ENCODE data around the gene FGF4.

The FGF4 gene

DNA sequence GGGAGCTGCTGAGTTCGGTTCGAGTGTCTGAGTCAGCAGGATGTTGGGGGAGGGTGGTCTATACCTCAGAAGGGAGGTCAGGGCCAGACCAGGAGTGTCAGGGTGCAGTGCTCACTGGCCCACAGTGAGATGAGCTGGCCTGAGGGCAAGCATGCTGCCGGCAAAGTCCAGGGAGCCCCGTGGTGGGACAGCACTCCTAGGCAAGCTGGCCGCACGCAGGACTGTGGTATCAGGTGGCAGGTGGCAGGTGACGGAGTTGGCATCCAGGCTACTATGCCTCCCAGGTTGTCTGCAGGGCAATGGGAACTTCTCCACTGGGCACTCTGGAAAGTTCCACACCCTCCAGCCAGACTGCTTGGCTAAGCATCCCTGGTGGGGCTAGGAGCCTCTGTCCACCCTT is 39.3 kb upstream of the FGF4 start:
- TF ChIP-seq CTCF (IDR thresholded peaks at IDR 0.05; ENCODE audit: control insufficient read depth, insufficient read depth, low read depth, low read length, missing control alignments): no peak

GRCh38 chr11:69813839-69814238 is 38.7 kb upstream of the FGF4 start:
- DNase-seq (ENCODE audit: low read depth): no peak
- no peak overlapping the region for H3K4me3 ChIP-seq (ENCODE audit: control insufficient read depth, low read depth, low read length)
- TF ChIP-seq CTCF (IDR thresholded peaks at IDR 0.05; ENCODE audit: control insufficient read depth, insufficient read depth, low read depth, low read length, missing control alignments): no peak

More for the DNA sequence above, 39.3 kb upstream of the FGF4 start:
- H3K4me3 ChIP-seq (ENCODE audit: control insufficient read depth, low read depth, low read length): no peak overlapping the region
- no peak for DNase-seq (ENCODE audit: low read depth)

GRCh38 chr11:69812946-69813345 is 37.8 kb upstream of the FGF4 start:
- no peak overlapping the region for H3K4me3 ChIP-seq (ENCODE audit: control insufficient read depth, low read depth, low read length)
- no peak for DNase-seq (ENCODE audit: low read depth)

GRCh38 chr11:69812256-69812655 is 37.1 kb upstream of the FGF4 start:
- TF ChIP-seq CTCF (IDR thresholded peaks at IDR 0.05; ENCODE audit: control insufficient read depth, insufficient read depth, low read depth, low read length, missing control alignments): no peak
- no peak overlapping the region for H3K4me3 ChIP-seq (ENCODE audit: control insufficient read depth, low read depth, low read length)
- DNase-seq (ENCODE audit: low read depth): no peak

More at GRCh38 chr11:69812946-69813345, 37.8 kb upstream of the FGF4 start:
- no peak for TF ChIP-seq CTCF (IDR thresholded peaks at IDR 0.05; ENCODE audit: control insufficient read depth, insufficient read depth, low read depth, low read length, missing control alignments)

GRCh38 chr11:69811431-69811830 is 36.3 kb upstream of the FGF4 start:
- DNase-seq (ENCODE audit: low read depth): no peak
- TF ChIP-seq CTCF (IDR thresholded peaks at IDR 0.05; ENCODE audit: control insufficient read depth, insufficient read depth, low read depth, low read length, missing control alignments): no peak
- H3K4me3 ChIP-seq (ENCODE audit: control insufficient read depth, low read depth, low read length): no peak overlapping the region

GRCh38 chr11:69810289-69811118 is 35.4 kb upstream of the FGF4 start:
- TF ChIP-seq CTCF (IDR thresholded peaks at IDR 0.05; ENCODE audit: control insufficient read depth, insufficient read depth, low read depth, low read length, missing control alignments): no peak
- no peak for DNase-seq (ENCODE audit: low read depth)
- no peak overlapping the region for H3K4me3 ChIP-seq (ENCODE audit: control insufficient read depth, low read depth, low read length)
